GM12891 (cell line): Measurements from ENCODE around the gene DLK1.

Experiments used
- PAX5 ChIP-seq: IDR thresholded peaks from 2 replicates; pipeline ENCODE4 v1.6.1; 2011; ENCODE audit warnings: low read length, moderate library complexity, mild to moderate bottlenecking; ENCODE audit not compliant: insufficient read depth, severe bottlenecking
- POLR2A ChIP-seq: IDR thresholded peaks from 2 replicates; pipeline ENCODE4 v1.6.1; 2011; ENCODE audit warnings: low read depth, low read length, control low read depth
- POLR2AphosphoS5 ChIP-seq: IDR thresholded peaks from 2 replicates; pipeline ENCODE4 v1.6.1; 2011; ENCODE audit warnings: low read depth, low read length, control low read depth
- POU2F2 ChIP-seq: IDR thresholded peaks from 2 replicates; pipeline ENCODE4 v1.6.1; 2011; ENCODE audit warnings: low read depth, mild to moderate bottlenecking, control low read depth, low read length, moderate library complexity
- SPI1 ChIP-seq: IDR thresholded peaks from 2 replicates; pipeline ENCODE4 v1.6.1; 2011; ENCODE audit warnings: low read depth, low read length, control low read depth
- TAF1 ChIP-seq: IDR thresholded peaks from 2 replicates; pipeline ENCODE4 v1.6.1; 2011; ENCODE audit warnings: low read depth, low read length, control low read depth

DNA sequence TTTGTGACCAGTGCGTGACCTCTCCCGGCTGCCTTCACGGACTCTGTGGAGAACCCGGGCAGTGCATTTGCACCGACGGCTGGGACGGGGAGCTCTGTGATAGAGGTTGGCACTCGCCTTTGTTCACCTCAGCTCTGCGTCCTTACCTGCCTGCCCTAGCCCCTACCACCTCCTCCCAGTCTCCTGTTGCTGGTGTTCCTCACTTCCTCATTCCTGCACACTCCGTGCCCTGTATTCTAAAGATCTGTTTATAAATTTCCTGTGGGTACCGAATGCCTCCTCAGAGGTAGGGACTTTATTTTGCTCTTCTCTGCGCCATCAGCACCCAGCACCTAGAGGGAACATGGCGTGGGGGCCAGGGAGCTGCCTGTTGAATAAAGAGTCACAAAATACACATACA is 2.3 kb downstream of the DLK1 start:
- no peak for TF ChIP-seq POLR2A
- TF ChIP-seq TAF1: no peak
- no peak for TF ChIP-seq POLR2AphosphoS5
- no peak for TF ChIP-seq PAX5
- peak; percentile 21; the same call in 1 of the 2 replicates for TF ChIP-seq SPI1
- no peak for TF ChIP-seq POU2F2
